CD4-positive, alpha-beta T cell (primary cell): ENCODE results near the gene DSTN. TPM values are rescaled to one million over a fixed set of nuclear protein-coding genes. Genes with fewer than 3 reads are reported as not detected.

Source experiments
- ATAC-seq: fragments of 200-7000 bp; cut with Tn5 transposase; one replicate; pipeline ENCODE4 v1.10.0; 2022; ENCODE audit warnings: mild to moderate bottlenecking; ENCODE audit not compliant: poor library complexity
- CTCF ChIA-PET: fragments of 350-600 bp; sonication (Branson Sonifier 250); formaldehyde crosslinking; loops from one replicate; lab custom pipeline; 2021; ENCODE audit warnings: antibody characterized with exemption, inconsistent platforms; lab: Charles Lee
- POLR2A ChIA-PET: fragments of 350-600 bp; sonication (Branson Sonifier 250); formaldehyde crosslinking; loops from one replicate; lab custom pipeline; 2021; ENCODE audit warnings: antibody characterized with exemption, inconsistent platforms; lab: Charles Lee
- DNase-seq, 14 experiments: peaks; one replicate each; pipeline ENCODE4 v3.0.0-alpha.2; 2013 to 2020; ENCODE audit warnings: mixed read lengths in 2 of 14
- H3K27ac ChIP-seq, 2 donors: one replicate each; pipeline versions ENCODE4 v1.5.1 to v1.7.0; 2013; ENCODE audit warnings: low read length in 2 of 2, low read depth in 1 of 2, mild to moderate bottlenecking in 1 of 2
- H3K27me3 ChIP-seq, 2 experiments: 1 replicate in 1 of 2; 2 replicates in 1 of 2; pipeline versions ENCODE4 v1.6.1 to v1.7.0; 2013; ENCODE audit warnings: low read length in 2 of 2, control low read depth in 1 of 2, mild to moderate bottlenecking in 1 of 2, moderate library complexity in 1 of 2; ENCODE audit not compliant: insufficient read depth in 2 of 2, control insufficient read depth in 1 of 2
- H3K36me3 ChIP-seq: one replicate; pipeline ENCODE4 v1.6.1; 2013; ENCODE audit warnings: low read length, control low read depth; ENCODE audit not compliant: insufficient read depth
- H3K4me1 ChIP-seq: one replicate; pipeline ENCODE4 v1.6.1; 2013; ENCODE audit warnings: low read length, control low read depth; ENCODE audit not compliant: insufficient read depth
- H3K4me3 ChIP-seq: one replicate; pipeline ENCODE4 v1.5.1; 2013; ENCODE audit warnings: mild to moderate bottlenecking, low read length, moderate library complexity
- H3K9me3 ChIP-seq, 2 experiments: 1 replicate in 1 of 2; 2 replicates in 1 of 2; pipeline versions ENCODE4 v1.6.1 to v1.7.0; 2013; ENCODE audit warnings: low read length in 2 of 2, mild to moderate bottlenecking in 2 of 2, control low read depth in 1 of 2, moderate library complexity in 1 of 2; ENCODE audit not compliant: control insufficient read depth in 1 of 2, insufficient read depth in 1 of 2
- H3K27ac Mint-ChIP-seq: one replicate; pipeline ENCODE4 v1.8.0; 2020; ENCODE audit warnings: mixed read lengths
- H3K27me3 Mint-ChIP-seq: one replicate; pipeline ENCODE4 v1.8.0; 2021; ENCODE audit warnings: mixed read lengths
- H3K36me3 Mint-ChIP-seq: one replicate; pipeline ENCODE4 v1.8.0; 2021; ENCODE audit warnings: low read depth, mixed read lengths
- H3K4me1 Mint-ChIP-seq: one replicate; pipeline ENCODE4 v1.8.0; 2021; ENCODE audit warnings: low read depth, mixed read lengths
- H3K4me3 Mint-ChIP-seq: one replicate; pipeline ENCODE4 v1.8.0; 2020; ENCODE audit warnings: mild to moderate bottlenecking, mixed read lengths
- H3K9me3 Mint-ChIP-seq: one replicate; pipeline ENCODE4 v1.8.0; 2020; ENCODE audit warnings: mixed read lengths
- intact Hi-C, 2 experiments: fragments of 100-400 bp; cut with DNase I in 1 of 2; cut with micrococcal nuclease in 1 of 2; formaldehyde crosslinking; loops; one replicate each; pipeline versions ENCODE4 v1.15.1 to v1.9.0; 2023 to 2025; cut with DNase I, micrococcal nuclease
- total RNA-seq, 174 experiments: library from RNA in 2 of 174; stranded (reverse) in 2 of 174; gene quantifications; one replicate each; pipeline ENCODE4 v1.2.3 and lab custom pipeline; 2021 to 2026
- TF ChIP-seq, protein P1 (sequence below): fragments of 200-600 bp; IDR thresholded peaks from one replicate; pipeline ENCODE4 v1.8.0; 2022; ENCODE audit warnings: antibody characterized with exemption, mild to moderate bottlenecking

The DSTN gene
- total RNA-seq, 2 experiments from 2014 or later: 36.0 to 38.9 TPM

DNA sequence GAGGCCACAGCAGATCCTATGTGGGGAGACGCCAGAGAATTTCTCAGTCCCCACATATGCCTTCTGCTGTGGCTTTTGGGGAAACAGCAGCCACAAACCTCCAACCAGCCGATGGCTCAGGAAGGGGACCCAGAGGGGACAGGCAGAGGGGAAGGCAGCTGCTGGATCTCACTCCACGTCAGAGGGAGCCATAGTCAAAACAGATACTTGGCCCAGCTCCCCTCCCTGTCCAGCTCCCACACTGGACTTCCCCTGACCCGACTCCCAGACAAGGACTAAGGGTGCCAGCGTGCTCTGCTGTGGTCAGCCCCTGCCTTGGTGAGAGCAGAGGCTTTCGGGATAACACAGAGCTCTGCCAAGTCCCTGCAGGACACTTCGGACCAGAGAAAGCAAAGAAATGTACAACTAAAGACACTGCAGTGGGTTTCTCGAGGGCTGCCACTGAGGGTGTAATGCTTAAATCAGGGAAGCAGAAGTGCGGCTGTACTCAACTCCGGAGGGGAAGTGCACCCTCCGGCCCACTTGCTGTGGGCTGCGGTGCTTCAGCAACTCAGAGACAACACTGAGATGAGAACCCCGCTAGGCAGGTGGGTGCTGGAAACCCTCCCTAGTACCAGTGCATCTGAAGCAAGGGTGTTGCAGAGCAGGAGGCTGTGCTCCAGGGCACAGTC lies 64.9 kb downstream of the DSTN start:
- DNase-seq: peak in 2 of 14 experiments; percentile 30 to 41
- H3K27ac Mint-ChIP-seq: no peak overlapping the region
- ChIA-PET CTCF (interaction anchor here (1.2 kb wide), 1 partner anchor 15 kb away, joined by 3 read pairs; no protein-coding TSS in a partner anchor), POLR2A (no interaction called here)
- Histone ChIP-seq H3K36me3 (peaks cover 60% of the 10 kb centered on the region), H3K4me3 (no peak overlapping the region), H3K4me1 (no peaks in the 10 kb centered on the region), H3K27ac (no peak overlapping the region), H3K9me3 (no peaks in the 10 kb centered on the region), H3K27me3 (no peaks in the 10 kb centered on the region)
- intact Hi-C loops: no loop called here
- H3K4me3 Mint-ChIP-seq: no peak overlapping the region
- H3K4me1 Mint-ChIP-seq: no peaks in the 10 kb centered on the region
- TF ChIP-seq, protein P1, sequence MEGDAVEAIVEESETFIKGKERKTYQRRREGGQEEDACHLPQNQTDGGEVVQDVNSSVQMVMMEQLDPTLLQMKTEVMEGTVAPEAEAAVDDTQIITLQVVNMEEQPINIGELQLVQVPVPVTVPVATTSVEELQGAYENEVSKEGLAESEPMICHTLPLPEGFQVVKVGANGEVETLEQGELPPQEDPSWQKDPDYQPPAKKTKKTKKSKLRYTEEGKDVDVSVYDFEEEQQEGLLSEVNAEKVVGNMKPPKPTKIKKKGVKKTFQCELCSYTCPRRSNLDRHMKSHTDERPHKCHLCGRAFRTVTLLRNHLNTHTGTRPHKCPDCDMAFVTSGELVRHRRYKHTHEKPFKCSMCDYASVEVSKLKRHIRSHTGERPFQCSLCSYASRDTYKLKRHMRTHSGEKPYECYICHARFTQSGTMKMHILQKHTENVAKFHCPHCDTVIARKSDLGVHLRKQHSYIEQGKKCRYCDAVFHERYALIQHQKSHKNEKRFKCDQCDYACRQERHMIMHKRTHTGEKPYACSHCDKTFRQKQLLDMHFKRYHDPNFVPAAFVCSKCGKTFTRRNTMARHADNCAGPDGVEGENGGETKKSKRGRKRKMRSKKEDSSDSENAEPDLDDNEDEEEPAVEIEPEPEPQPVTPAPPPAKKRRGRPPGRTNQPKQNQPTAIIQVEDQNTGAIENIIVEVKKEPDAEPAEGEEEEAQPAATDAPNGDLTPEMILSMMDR: no peak
- ATAC-seq: no peak
- H3K27me3 Mint-ChIP-seq: no peaks in the 10 kb centered on the region
- H3K9me3 Mint-ChIP-seq: no peaks in the 10 kb centered on the region
- peaks cover 51% of the 10 kb centered on the region for H3K36me3 Mint-ChIP-seq

DNA sequence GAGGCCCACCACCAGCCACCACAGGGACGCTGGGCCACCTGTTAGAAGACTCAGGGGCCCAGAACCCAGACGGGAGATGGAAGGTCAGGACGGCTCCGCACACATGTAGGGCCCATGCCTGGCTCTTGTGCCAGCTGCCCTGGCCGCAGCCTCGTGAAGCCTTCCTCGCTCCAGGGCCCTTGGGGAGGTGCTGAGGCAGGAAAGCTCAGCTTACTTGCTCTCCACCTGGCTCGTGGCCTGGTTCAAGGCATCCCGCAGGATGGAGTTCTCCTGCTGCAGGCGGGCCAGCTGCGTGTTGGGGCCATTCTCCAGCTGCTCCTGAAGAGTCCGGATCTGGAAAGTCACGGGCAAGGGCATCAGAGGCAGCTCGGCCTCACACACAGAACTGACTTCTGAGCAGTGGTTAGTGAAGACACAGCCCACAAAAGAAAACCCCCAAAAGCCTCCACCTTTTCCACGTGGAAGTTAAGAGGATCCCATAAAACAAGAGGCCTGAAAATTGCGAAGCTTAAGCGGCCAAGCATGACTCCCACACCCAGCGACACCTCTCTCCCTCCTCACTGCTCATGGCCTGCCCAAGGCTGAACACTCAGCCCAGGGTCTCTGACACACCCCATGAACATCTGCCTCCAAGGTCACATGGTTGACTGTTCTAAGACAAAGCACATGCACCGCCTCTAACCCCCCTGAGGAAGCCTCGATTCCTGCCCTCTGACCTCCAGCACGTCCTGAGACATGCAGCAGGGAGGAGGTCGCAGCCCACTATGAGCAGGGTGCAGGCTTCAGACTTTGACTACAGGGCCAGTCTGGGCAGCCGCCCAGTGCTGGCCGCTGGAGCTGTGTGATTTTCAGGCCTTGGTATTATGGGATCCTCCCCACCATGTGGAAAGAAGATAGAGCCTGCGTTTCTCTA lies 65.7 kb downstream of the DSTN start:
- TF ChIP-seq, protein P1: no peak
- ChIA-PET CTCF (interaction anchor here (1.0 kb wide), 1 partner anchor 98 kb away, joined by 3 read pairs; no protein-coding TSS in a partner anchor), POLR2A (no interaction called here)
- Mint-ChIP-seq H3K27ac (no peak overlapping the region), H3K27me3 (no peaks in the 10 kb centered on the region), H3K4me3 (no peak overlapping the region), H3K4me1 (no peaks in the 10 kb centered on the region), H3K9me3 (no peaks in the 10 kb centered on the region), H3K36me3 (peaks cover 45% of the 10 kb centered on the region)
- intact Hi-C loops: no loop called here
- H3K36me3 ChIP-seq: peaks cover 62% of the 10 kb centered on the region
- ATAC-seq (no peak), DNase-seq (no peak)
- no peaks in the 10 kb centered on the region for H3K9me3 ChIP-seq
- no peaks in the 10 kb centered on the region for H3K4me1 ChIP-seq
- no peaks in the 10 kb centered on the region for H3K27me3 ChIP-seq
- H3K4me3 ChIP-seq: no peak overlapping the region
- H3K27ac ChIP-seq: no peak overlapping the region

DNA sequence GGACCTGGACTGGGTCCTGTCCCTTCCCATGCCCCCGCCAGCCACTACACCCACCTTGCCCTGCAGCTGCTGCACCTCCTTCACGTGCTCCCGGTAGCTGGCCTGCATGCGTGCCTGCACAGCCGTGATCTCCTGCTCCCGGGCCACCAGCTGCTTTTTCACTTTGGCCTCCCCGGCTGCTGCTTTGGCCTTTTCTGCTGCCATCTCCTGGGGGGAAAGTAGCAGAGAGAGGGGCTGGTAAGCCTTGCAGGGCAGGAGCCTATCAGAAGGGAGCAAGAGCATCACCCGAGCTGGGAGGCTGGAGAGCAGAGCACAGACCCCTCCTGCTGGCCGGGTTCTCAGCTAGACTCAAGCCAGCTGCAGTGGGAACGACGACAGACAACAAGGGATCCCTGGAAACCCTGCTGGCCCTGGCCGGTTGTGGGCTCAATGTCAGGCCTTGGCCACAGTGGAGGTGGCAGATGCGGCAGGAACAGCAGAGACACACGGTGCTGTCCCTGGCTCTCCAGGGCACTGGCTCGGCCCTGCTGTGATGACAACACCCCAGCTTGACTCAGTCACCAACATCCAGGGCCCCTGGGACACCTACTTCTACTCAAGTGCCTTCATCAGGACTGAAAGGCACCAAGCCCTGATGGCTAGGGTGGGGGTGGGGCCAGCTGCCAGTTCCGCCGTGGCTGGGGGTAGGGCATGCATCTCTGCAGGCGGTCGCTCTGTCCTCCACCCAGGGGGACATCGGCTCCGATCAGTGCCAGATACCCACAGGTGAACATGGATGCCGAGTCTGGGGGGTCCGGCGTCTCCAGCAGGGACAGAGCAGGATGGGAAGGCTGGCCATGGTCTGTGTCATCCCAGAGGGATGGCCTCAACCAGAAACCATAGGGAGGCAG lies 66.9 kb downstream of the DSTN start:
- Histone ChIP-seq H3K27me3 (no peaks in the 10 kb centered on the region), H3K4me3 (no peak overlapping the region), H3K27ac (no peak overlapping the region), H3K4me1 (no peaks in the 10 kb centered on the region), H3K9me3 (no peaks in the 10 kb centered on the region), H3K36me3 (peaks cover 62% of the 10 kb centered on the region)
- no peak overlapping the region for H3K4me3 Mint-ChIP-seq
- ChIA-PET POLR2A (no interaction called here), CTCF (interaction anchor here (1.0 kb wide), 1 partner anchor 100 kb away, joined by 3 read pairs; no protein-coding TSS in a partner anchor)
- intact Hi-C loops: no loop called here
- no peaks in the 10 kb centered on the region for H3K9me3 Mint-ChIP-seq
- no peak for ATAC-seq
- no peaks in the 10 kb centered on the region for H3K27me3 Mint-ChIP-seq
- DNase-seq: no peak
- no peaks in the 10 kb centered on the region for H3K4me1 Mint-ChIP-seq
- H3K36me3 Mint-ChIP-seq: peaks cover 38% of the 10 kb centered on the region
- TF ChIP-seq, protein P1: no peak
- no peak overlapping the region for H3K27ac Mint-ChIP-seq
